Upper lobe of left lung (tissue), 6 donors: Measurements from ENCODE around the gene CCM2L. TPM values are rescaled to one million over a fixed set of nuclear protein-coding genes. Genes with fewer than 3 reads are reported as not detected.

Experiments used
- ATAC-seq, 2 donors: fragments of 200-7000 bp; cut with Tn5 transposase; one replicate each; pipeline ENCODE4 v1.9.1; 2022; ENCODE audit warnings: mild to moderate bottlenecking in 2 of 2, moderate library complexity in 2 of 2; ENCODE audit not compliant: low FRiP score in 2 of 2
- DNase-seq, 2 donors: peaks; one replicate each; pipeline ENCODE4 v3.0.0-alpha.2; 2019 to 2020
- H3K27ac ChIP-seq, 4 donors: fragments of 200-600 bp; sonication (generic); one replicate each; pipeline ENCODE4 v1.5.1; 2016 to 2019
- H3K27me3 ChIP-seq, 4 donors: fragments of 200-600 bp; sonication (generic); one replicate each; pipeline ENCODE4 v1.5.1; 2017 to 2019
- H3K36me3 ChIP-seq, 4 donors: fragments of 200-600 bp; sonication (generic); one replicate each; pipeline ENCODE4 v1.5.1; 2016 to 2019
- H3K4me1 ChIP-seq, 4 donors: fragments of 200-600 bp; sonication (generic); one replicate each; pipeline ENCODE4 v1.5.1; 2018 to 2019
- H3K4me3 ChIP-seq, 4 donors: fragments of 200-600 bp; sonication (generic); one replicate each; pipeline ENCODE4 v1.5.1; 2017 to 2019; ENCODE audit warnings: mild to moderate bottlenecking in 2 of 4, moderate library complexity in 1 of 4
- H3K9me3 ChIP-seq, 4 donors: fragments of 200-600 bp; sonication (generic); one replicate each; pipeline ENCODE4 v1.5.1; 2018 to 2019
- EP300 ChIP-seq, 4 donors: sonication (generic); formaldehyde crosslinking; IDR thresholded peaks; one replicate each; pipeline ENCODE4 v1.5.1; 2017; ENCODE audit warnings: antibody characterized with exemption in 4 of 4, control low read depth in 2 of 4
- POLR2A ChIP-seq, 4 donors: fragments of 450-650 bp; IDR thresholded peaks; one replicate each; pipeline ENCODE4 v1.5.1; 2016 to 2017; ENCODE audit warnings: antibody characterized with exemption in 4 of 4, mild to moderate bottlenecking in 2 of 4
- POLR2AphosphoS5 ChIP-seq, 2 donors: sonication (generic); formaldehyde crosslinking; IDR thresholded peaks; one replicate each; pipeline ENCODE4 v1.5.1; 2017; ENCODE audit warnings: antibody characterized with exemption in 2 of 2
- WGBS, 2 donors: methylation state at CpG; one replicate each; pipeline ENCODE4 v1.1.5; 2017 to 2018; 5-methylcytosine and 5-hydroxymethylcytosine counted together
- total RNA-seq, 6 donors: library from RNA; depleted of rRNA in 4 of 6; stranded (reverse); fragments of >200 nt in 4 of 6; gene quantifications; one replicate each; pipeline versions ENCODE4 v1.1.0 to v1.2.1, GENCODE V29; 2016 to 2021
- TF ChIP-seq, protein P1 (sequence below), 6 experiments: fragments of 450-650 bp in 4 of 6; fragments of 200-600 bp in 2 of 6; sonication (generic) in 2 of 6; IDR thresholded peaks; one replicate each; pipeline ENCODE4 v1.5.1; 2016 to 2019; ENCODE audit warnings: antibody characterized with exemption in 6 of 6
- donor health status: DM: no; HTN: no; CAD: no; lungs with moderate emphysema.
- donor health status: DM: no; HTN: yes; CAD: no; lungs with severe emphysema.

CCM2L gene
- total RNA-seq, 6 donors from 2014 or later, result 4.2 to 29.2 (median 8.3) TPM

- DNase-seq (no peak), ATAC-seq (no peak)
- H3K27me3 ChIP-seq, result no peaks in the 10 kb centered on the region
- WGBS, 2 donors, result 49 to 55% methylated on average over 4 of the region's 4 CpGs
- H3K4me1 ChIP-seq, result peaks cover 7 to 19% (median 17%) of the 10 kb centered on the region in 4 donors
- peak overlapping the region in 1 of 4 donors; percentile 80 for H3K27ac ChIP-seq
- no peaks in the 10 kb centered on the region for H3K9me3 ChIP-seq
- no peaks in the 10 kb centered on the region for H3K36me3 ChIP-seq
- TF ChIP-seq POLR2AphosphoS5 (IDR thresholded peaks at IDR 0.05), result no peak
- TF ChIP-seq, protein P1, sequence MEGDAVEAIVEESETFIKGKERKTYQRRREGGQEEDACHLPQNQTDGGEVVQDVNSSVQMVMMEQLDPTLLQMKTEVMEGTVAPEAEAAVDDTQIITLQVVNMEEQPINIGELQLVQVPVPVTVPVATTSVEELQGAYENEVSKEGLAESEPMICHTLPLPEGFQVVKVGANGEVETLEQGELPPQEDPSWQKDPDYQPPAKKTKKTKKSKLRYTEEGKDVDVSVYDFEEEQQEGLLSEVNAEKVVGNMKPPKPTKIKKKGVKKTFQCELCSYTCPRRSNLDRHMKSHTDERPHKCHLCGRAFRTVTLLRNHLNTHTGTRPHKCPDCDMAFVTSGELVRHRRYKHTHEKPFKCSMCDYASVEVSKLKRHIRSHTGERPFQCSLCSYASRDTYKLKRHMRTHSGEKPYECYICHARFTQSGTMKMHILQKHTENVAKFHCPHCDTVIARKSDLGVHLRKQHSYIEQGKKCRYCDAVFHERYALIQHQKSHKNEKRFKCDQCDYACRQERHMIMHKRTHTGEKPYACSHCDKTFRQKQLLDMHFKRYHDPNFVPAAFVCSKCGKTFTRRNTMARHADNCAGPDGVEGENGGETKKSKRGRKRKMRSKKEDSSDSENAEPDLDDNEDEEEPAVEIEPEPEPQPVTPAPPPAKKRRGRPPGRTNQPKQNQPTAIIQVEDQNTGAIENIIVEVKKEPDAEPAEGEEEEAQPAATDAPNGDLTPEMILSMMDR (IDR thresholded peaks at IDR 0.05), result no peak
- no peak for TF ChIP-seq POLR2A (IDR thresholded peaks at IDR 0.05)
- no peak for TF ChIP-seq EP300 (IDR thresholded peaks at IDR 0.05)
- H3K4me3 ChIP-seq, result no peak overlapping the region
Measured at GRCh38 chr20:32036252-32036651, 26.0 kb downstream of the CCM2L start.

- TF ChIP-seq, protein P1 (IDR thresholded peaks at IDR 0.05), result no peak
- no peak for TF ChIP-seq EP300 (IDR thresholded peaks at IDR 0.05)
- TF ChIP-seq POLR2A (IDR thresholded peaks at IDR 0.05), result no peak
- no peak for TF ChIP-seq POLR2AphosphoS5 (IDR thresholded peaks at IDR 0.05)
- DNase-seq (no peak), ATAC-seq (no peak)
- Histone ChIP-seq H3K4me3 (no peak overlapping the region), H3K27ac (peak overlapping the region in 1 of 4 donors; percentile 80), H3K9me3 (no peaks in the 10 kb centered on the region), H3K4me1 (peaks cover under 1 to 14% (median 10%) of the 10 kb centered on the region in 4 donors), H3K27me3 (no peaks in the 10 kb centered on the region), H3K36me3 (no peaks in the 10 kb centered on the region)
- 59 to 64% methylated on average over 10 of the region's 10 CpGs for WGBS, 2 donors
Measured at GRCh38 chr20:32036716-32037485, 26.7 kb downstream of the CCM2L start.

DNA sequence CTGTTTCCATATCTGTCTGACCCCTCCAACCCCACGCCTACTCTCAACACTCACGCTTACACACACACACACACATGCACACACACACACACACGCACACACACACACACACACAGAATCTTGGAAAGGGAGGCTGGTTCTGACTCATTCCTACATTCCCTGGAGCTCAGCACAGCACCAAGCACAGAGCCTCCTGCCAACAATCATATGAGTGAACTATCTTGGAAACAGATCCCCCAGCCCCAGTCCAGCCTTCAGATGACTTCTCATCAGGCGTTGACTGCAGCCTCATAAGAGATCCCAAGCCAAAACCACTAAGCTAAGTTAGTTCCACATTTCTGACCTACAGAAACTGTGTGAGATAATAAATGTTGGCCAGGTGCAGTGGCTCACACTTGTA is 27.7 kb downstream of the CCM2L start:
- H3K9me3 ChIP-seq, result no peaks in the 10 kb centered on the region
- H3K27ac ChIP-seq, result no peak overlapping the region
- H3K4me1 ChIP-seq, result peaks cover 0 to 12% (median 9%) of the 10 kb centered on the region in 4 donors
- no peak overlapping the region for H3K4me3 ChIP-seq
- H3K36me3 ChIP-seq, result no peaks in the 10 kb centered on the region
- no peak for ATAC-seq
- TF ChIP-seq EP300 (IDR thresholded peaks at IDR 0.05), result no peak
- TF ChIP-seq, protein P1 (IDR thresholded peaks at IDR 0.05), result no peak
- TF ChIP-seq POLR2AphosphoS5 (IDR thresholded peaks at IDR 0.05), result no peak
- TF ChIP-seq POLR2A (IDR thresholded peaks at IDR 0.05), result no peak
- H3K27me3 ChIP-seq, result no peaks in the 10 kb centered on the region
- DNase-seq, result no peak
- WGBS, 2 donors, result 78 to 83% methylated on average over 4 of the region's 4 CpGs

- no peak for TF ChIP-seq POLR2A (IDR thresholded peaks at IDR 0.05)
- TF ChIP-seq, protein P1 (IDR thresholded peaks at IDR 0.05), result no peak
- TF ChIP-seq POLR2AphosphoS5 (IDR thresholded peaks at IDR 0.05), result no peak
- TF ChIP-seq EP300 (IDR thresholded peaks at IDR 0.05), result no peak
- DNase-seq (peak; percentile 52 to 77), ATAC-seq (peak; percentile 84 to 91)
- Histone ChIP-seq H3K4me3 (no peak overlapping the region), H3K27me3 (no peaks in the 10 kb centered on the region), H3K36me3 (no peaks in the 10 kb centered on the region), H3K27ac (peak overlapping the region; percentile 75 to 86 (median 80)), H3K4me1 (no peaks in the 10 kb centered on the region), H3K9me3 (no peaks in the 10 kb centered on the region)
- WGBS, 2 donors, result 50 to 59% methylated on average over 4 to 10 of the region's 10 CpGs
Measured at GRCh38 chr20:32040142-32040953, 30.1 kb downstream of the CCM2L start.
